Vagina (tissue), 2 donors: ENCODE data around the gene PYGL.

Experiments used
- POLR2A ChIP-seq, 2 donors: fragments of 450-650 bp; IDR thresholded peaks; one replicate each; pipeline ENCODE4 v1.6.1; 2017; ENCODE audit warnings: antibody characterized with exemption in 2 of 2, mild to moderate bottlenecking in 2 of 2, moderate library complexity in 2 of 2
- TF ChIP-seq, protein P1 (sequence below), 3 experiments: fragments of 450-650 bp in 2 of 3; fragments of 200-600 bp in 1 of 3; sonication (generic) in 1 of 3; IDR thresholded peaks; one replicate each; pipeline ENCODE4 v1.5.1; 2017 to 2019; ENCODE audit warnings: antibody characterized with exemption in 3 of 3, mild to moderate bottlenecking in 2 of 3, moderate library complexity in 2 of 3

GRCh38 chr14:50901361-50901760 is 42.9 kb downstream of the PYGL start:
- TF ChIP-seq, protein P1, sequence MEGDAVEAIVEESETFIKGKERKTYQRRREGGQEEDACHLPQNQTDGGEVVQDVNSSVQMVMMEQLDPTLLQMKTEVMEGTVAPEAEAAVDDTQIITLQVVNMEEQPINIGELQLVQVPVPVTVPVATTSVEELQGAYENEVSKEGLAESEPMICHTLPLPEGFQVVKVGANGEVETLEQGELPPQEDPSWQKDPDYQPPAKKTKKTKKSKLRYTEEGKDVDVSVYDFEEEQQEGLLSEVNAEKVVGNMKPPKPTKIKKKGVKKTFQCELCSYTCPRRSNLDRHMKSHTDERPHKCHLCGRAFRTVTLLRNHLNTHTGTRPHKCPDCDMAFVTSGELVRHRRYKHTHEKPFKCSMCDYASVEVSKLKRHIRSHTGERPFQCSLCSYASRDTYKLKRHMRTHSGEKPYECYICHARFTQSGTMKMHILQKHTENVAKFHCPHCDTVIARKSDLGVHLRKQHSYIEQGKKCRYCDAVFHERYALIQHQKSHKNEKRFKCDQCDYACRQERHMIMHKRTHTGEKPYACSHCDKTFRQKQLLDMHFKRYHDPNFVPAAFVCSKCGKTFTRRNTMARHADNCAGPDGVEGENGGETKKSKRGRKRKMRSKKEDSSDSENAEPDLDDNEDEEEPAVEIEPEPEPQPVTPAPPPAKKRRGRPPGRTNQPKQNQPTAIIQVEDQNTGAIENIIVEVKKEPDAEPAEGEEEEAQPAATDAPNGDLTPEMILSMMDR (IDR thresholded peaks at IDR 0.05), result no peak
- no peak for TF ChIP-seq POLR2A (IDR thresholded peaks at IDR 0.05)
